ENCODE data around the gene SLC5A6. TPM values are rescaled to one million over a fixed set of nuclear protein-coding genes. Genes with fewer than 3 reads are reported as not detected.

SLC5A6 gene
- total RNA-seq, 1 experiment from 2014 or later, result 111 TPM

DNA sequence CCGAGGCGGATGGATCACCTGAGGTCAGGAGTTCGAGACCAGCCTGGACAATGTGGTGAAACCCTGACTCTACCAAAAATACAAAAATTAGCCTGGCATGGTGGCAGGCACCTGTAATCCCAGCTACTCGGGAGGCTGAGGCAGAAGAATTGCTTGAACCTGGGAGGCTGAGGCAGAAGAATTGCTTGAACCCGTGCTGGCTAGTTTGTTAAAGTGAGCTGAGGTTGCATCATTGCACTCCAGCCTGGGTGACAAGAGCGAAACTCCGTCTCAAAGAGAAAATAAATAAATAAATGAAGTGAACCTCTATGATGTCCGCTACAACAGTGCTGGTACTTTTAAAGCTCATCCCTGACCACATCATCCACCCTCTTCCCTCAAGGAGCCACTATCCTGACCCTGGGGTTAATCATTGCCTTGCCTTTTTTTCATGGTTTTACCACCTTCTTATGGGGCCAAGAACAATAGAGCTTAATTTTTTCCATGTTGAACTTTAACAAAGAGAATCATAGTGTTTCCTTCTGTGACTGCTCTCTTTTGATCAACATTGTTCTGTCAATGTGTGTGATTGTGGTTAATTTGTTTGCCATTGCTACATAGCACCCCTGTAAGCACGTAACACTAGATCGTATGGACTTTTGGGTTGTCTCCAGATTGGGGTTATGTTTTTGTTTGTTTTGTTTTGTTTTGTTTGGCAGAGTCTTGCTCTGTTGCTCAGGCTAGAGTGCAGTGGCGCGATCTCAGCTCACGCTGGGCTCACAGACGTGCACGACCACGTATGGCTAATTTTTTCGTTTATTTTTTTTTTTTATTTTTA is 17.3 kb downstream of the SLC5A6 start:
- H3K27me3 Mint-ChIP-seq (ENCODE audit: low read depth), result no peaks in the 10 kb centered on the region
- peak; percentile 81 for TF ChIP-seq GABPB1 (CRISPR knock-in tag; IDR thresholded peaks at IDR 0.05)
- TF ChIP-seq, protein P1, sequence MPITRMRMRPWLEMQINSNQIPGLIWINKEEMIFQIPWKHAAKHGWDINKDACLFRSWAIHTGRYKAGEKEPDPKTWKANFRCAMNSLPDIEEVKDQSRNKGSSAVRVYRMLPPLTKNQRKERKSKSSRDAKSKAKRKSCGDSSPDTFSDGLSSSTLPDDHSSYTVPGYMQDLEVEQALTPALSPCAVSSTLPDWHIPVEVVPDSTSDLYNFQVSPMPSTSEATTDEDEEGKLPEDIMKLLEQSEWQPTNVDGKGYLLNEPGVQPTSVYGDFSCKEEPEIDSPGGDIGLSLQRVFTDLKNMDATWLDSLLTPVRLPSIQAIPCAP (CRISPR knock-in tag; IDR thresholded peaks at IDR 0.05), result no peak
- ATAC-seq (no peak), DNase-seq (ENCODE audit: low spot score) (no peak)
- CTCF ChIA-PET, result interaction anchor here (1.1 to 1.9 kb wide), 2 partner anchors 25 to 61 kb away, joined by 3 to 6 read pairs; no protein-coding TSS in a partner anchor
- peaks cover 4% of the 10 kb centered on the region; the same call in 1 of the 2 replicates for H3K9me3 Mint-ChIP-seq
- no peak overlapping the region for H3K27ac Mint-ChIP-seq
- no peak overlapping the region for H3K4me3 Mint-ChIP-seq
- no peaks in the 10 kb centered on the region for H3K4me1 Mint-ChIP-seq
- H3K36me3 Mint-ChIP-seq, result peaks cover 3% of the 10 kb centered on the region; the same call in 1 of the 2 replicates
- POLR2A ChIA-PET, result interaction anchor here (0.5 kb wide), 1 partner anchor 79 kb away, joined by 5 read pairs; no protein-coding TSS in a partner anchor

DNA sequence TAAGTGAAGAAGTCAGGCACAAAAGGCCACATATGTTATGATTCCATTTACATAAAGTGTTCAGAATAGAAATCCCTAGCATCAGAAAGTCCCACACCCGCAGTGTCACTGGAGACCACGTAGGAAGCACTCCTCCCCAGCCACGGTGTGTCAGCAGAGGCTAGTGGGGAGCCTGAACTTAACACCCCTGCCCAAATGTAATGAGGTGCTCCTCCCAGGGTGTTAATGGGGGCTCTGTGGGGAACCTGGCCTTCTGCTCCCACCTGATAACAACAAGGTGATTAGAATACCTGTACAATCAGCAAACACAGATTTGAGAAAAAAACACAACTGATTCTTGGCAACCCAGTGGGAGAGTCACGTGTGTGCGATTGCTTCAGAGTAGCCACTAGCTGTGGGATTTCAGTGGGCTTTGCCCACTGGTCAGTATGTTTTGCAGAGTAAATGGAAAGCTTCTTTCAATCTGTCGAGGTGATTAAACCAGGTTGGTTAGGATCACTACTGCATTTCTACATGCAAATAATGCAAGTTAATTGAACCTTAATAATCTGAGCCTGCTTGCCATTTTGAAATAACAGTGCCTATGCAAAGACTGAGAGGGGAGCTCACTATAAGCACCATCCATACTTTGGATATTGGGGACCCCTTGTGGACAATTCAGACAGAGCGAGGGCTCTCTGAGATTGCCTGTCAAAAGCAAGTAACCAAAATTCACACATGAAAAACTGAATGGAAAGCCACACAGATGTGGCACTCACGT is 20.8 kb downstream of the SLC5A6 start:
- TF ChIP-seq, protein P2, sequence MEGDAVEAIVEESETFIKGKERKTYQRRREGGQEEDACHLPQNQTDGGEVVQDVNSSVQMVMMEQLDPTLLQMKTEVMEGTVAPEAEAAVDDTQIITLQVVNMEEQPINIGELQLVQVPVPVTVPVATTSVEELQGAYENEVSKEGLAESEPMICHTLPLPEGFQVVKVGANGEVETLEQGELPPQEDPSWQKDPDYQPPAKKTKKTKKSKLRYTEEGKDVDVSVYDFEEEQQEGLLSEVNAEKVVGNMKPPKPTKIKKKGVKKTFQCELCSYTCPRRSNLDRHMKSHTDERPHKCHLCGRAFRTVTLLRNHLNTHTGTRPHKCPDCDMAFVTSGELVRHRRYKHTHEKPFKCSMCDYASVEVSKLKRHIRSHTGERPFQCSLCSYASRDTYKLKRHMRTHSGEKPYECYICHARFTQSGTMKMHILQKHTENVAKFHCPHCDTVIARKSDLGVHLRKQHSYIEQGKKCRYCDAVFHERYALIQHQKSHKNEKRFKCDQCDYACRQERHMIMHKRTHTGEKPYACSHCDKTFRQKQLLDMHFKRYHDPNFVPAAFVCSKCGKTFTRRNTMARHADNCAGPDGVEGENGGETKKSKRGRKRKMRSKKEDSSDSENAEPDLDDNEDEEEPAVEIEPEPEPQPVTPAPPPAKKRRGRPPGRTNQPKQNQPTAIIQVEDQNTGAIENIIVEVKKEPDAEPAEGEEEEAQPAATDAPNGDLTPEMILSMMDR (IDR thresholded peaks at IDR 0.05), result 0 out of 2 replicates have a peak, but pooled peaks have one; percentile 19
- no peak for TF ChIP-seq MYBL2 (CRISPR knock-in tag; IDR thresholded peaks at IDR 0.05)
- TF ChIP-seq, protein P3, sequence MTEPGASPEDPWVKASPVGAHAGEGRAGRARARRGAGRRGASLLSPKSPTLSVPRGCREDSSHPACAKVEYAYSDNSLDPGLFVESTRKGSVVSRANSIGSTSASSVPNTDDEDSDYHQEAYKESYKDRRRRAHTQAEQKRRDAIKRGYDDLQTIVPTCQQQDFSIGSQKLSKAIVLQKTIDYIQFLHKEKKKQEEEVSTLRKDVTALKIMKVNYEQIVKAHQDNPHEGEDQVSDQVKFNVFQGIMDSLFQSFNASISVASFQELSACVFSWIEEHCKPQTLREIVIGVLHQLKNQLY (CRISPR knock-in tag; IDR thresholded peaks at IDR 0.05), result no peak
- H3K27me3 Mint-ChIP-seq (ENCODE audit: low read depth), result no peaks in the 10 kb centered on the region; the same call in 1 of the 2 replicates
- ChIA-PET POLR2A (interaction anchor here (1.0 kb wide), 1 partner anchor 57 kb away, joined by 5 read pairs; no protein-coding TSS in a partner anchor), CTCF (interaction anchor here (0.6 to 2.4 kb wide), 42 partner anchors 9 to 239 kb away, joined by 3 to 50 read pairs (median 6); partner anchors contain the start of genes ABHD1, AGBL5, CGREF1 and KHK)
- H3K36me3 Mint-ChIP-seq, result no peaks in the 10 kb centered on the region
- no peak overlapping the region for H3K27ac Mint-ChIP-seq
- peak; percentile 54 for DNase-seq (ENCODE audit: low spot score)
- peak; percentile 88 for ATAC-seq
- H3K4me1 Mint-ChIP-seq, result no peaks in the 10 kb centered on the region
- H3K4me3 Mint-ChIP-seq, result no peak overlapping the region
- H3K9me3 Mint-ChIP-seq, result peaks cover 4% of the 10 kb centered on the region; the same call in 1 of the 2 replicates

DNA sequence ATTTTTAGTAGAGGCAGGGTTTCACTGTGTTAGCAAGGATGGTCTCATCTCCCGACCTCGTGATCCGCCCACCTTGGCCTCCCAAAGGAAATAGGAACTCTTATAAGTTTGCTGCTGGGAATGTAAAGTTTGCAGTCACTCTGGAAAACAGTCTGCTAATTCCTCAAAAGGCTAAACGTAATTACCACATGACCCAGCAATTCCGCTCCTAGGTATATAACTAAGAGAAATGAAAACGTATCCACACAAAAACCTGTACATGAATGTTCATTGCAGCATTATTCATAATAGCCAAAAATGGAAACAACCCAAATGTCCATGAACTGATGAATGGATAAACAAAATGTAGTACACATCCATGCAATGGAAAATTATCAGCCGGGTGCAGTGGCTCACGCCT is 22.1 kb downstream of the SLC5A6 start:
- DNase-seq (ENCODE audit: low spot score), result no peak
- Mint-ChIP-seq H3K9me3 (no peaks in the 10 kb centered on the region), H3K27ac (no peak overlapping the region), H3K4me3 (no peak overlapping the region), H3K36me3 (no peaks in the 10 kb centered on the region), H3K27me3 (ENCODE audit: low read depth) (no peaks in the 10 kb centered on the region; the same call in 1 of the 2 replicates), H3K4me1 (no peaks in the 10 kb centered on the region)
- CTCF ChIA-PET, result interaction anchor here (0.7 kb wide), 1 partner anchor 35 kb away, joined by 4 read pairs; no protein-coding TSS in a partner anchor
- no peak for ATAC-seq
- POLR2A ChIA-PET, result interaction anchor here (0.6 kb wide), 1 partner anchor 875 kb away, joined by 3 read pairs; no protein-coding TSS in a partner anchor
- no peak for TF ChIP-seq NFE2L1 (CRISPR knock-in tag; IDR thresholded peaks at IDR 0.05)
- no peak for TF ChIP-seq ZNF416 (CRISPR knock-in tag; IDR thresholded peaks at IDR 0.05)
- TF ChIP-seq ZNF396 (CRISPR knock-in tag; IDR thresholded peaks at IDR 0.05; ENCODE audit: borderline replicate concordance), result no peak
- TF ChIP-seq TCF7 (CRISPR knock-in tag; IDR thresholded peaks at IDR 0.05; ENCODE audit: low read depth), result no peak
- TF ChIP-seq CBFB (CRISPR knock-in tag; IDR thresholded peaks at IDR 0.05; ENCODE audit: low read depth), result no peak
- TF ChIP-seq, protein P4, sequence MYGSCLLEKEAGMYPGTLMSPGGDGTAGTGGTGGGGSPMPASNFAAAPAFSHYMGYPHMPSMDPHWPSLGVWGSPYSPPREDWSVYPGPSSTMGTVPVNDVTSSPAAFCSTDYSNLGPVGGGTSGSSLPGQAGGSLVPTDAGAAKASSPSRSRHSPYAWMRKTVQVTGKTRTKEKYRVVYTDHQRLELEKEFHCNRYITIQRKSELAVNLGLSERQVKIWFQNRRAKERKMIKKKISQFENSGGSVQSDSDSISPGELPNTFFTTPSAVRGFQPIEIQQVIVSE (CRISPR knock-in tag; IDR thresholded peaks at IDR 0.05; ENCODE audit: borderline replicate concordance), result no peak
- no peak for TF ChIP-seq PRRX2 (CRISPR knock-in tag; IDR thresholded peaks at IDR 0.05)
- no peak for TF ChIP-seq RELA (CRISPR knock-in tag; IDR thresholded peaks at IDR 0.05; ENCODE audit: borderline replicate concordance)
- TF ChIP-seq, protein P5, sequence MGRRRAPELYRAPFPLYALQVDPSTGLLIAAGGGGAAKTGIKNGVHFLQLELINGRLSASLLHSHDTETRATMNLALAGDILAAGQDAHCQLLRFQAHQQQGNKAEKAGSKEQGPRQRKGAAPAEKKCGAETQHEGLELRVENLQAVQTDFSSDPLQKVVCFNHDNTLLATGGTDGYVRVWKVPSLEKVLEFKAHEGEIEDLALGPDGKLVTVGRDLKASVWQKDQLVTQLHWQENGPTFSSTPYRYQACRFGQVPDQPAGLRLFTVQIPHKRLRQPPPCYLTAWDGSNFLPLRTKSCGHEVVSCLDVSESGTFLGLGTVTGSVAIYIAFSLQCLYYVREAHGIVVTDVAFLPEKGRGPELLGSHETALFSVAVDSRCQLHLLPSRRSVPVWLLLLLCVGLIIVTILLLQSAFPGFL (CRISPR knock-in tag; IDR thresholded peaks at IDR 0.05; ENCODE audit: borderline replicate concordance), result no peak
- TF ChIP-seq ZNF121 (CRISPR knock-in tag; IDR thresholded peaks at IDR 0.05), result no peak
- TF ChIP-seq ZNF423 (CRISPR knock-in tag; IDR thresholded peaks at IDR 0.05), result no peak
- TF ChIP-seq IRF2 (CRISPR knock-in tag; IDR thresholded peaks at IDR 0.05; ENCODE audit: borderline replicate concordance, low read depth), result no peak
- TF ChIP-seq, protein P6, sequence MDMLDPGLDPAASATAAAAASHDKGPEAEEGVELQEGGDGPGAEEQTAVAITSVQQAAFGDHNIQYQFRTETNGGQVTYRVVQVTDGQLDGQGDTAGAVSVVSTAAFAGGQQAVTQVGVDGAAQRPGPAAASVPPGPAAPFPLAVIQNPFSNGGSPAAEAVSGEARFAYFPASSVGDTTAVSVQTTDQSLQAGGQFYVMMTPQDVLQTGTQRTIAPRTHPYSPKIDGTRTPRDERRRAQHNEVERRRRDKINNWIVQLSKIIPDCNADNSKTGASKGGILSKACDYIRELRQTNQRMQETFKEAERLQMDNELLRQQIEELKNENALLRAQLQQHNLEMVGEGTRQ (CRISPR knock-in tag; IDR thresholded peaks at IDR 0.05), result no peak
- TF ChIP-seq ATF1 (CRISPR knock-in tag; IDR thresholded peaks at IDR 0.05), result no peak

All from WTC11 (cell line).